GM23338 (cell line): ENCODE measurements around the gene ZRANB2.

ENCODE experiments used
- CREB1 ChIP-seq: fragments of 250-450 bp; sonication (Bioruptor Pico); IDR thresholded peaks from 2 replicates; pipeline ENCODE4 v1.5.0; 2020; ENCODE audit warnings: low read depth, mild to moderate bottlenecking, moderate library complexity
- CTCF ChIP-seq, 2 experiments: fragments of 200-600 bp in 1 of 2; sonication (generic) in 1 of 2; conservative IDR thresholded peaks; 2 replicates each; pipeline versions ENCODE4 v1.5.1 to v1.6.1; 2016 to 2017; ENCODE audit warnings: antibody characterized with exemption in 2 of 2, low read depth in 2 of 2, mild to moderate bottlenecking in 2 of 2, moderate library complexity in 1 of 2
- EZH2 ChIP-seq: fragments of 200-600 bp; sonication (generic); IDR thresholded peaks from one replicate; pipeline ENCODE4 v1.8.0; 2017; ENCODE audit warnings: antibody characterized with exemption, mild to moderate bottlenecking, low read depth; ENCODE audit not compliant: unreplicated experiment
- EZH2phosphoT487 ChIP-seq: fragments of 200-600 bp; sonication (generic); IDR thresholded peaks from one replicate; pipeline ENCODE4 v1.8.1; 2018; ENCODE audit warnings: antibody characterized with exemption; ENCODE audit not compliant: unreplicated experiment
- JUNB ChIP-seq: IDR thresholded peaks from one replicate; pipeline ENCODE4 v1.6.1; 2016; ENCODE audit warnings: antibody characterized with exemption; ENCODE audit not compliant: unreplicated experiment
- NANOG ChIP-seq: IDR thresholded peaks from 2 replicates; pipeline ENCODE4 v1.6.1; 2016; ENCODE audit warnings: antibody characterized with exemption, borderline replicate concordance
- POLR2AphosphoS5 ChIP-seq: IDR thresholded peaks from 2 replicates; pipeline ENCODE4 v1.6.1; 2016; ENCODE audit warnings: antibody characterized with exemption, low read depth
- REST ChIP-seq: IDR thresholded peaks from one replicate; pipeline ENCODE4 v1.6.1; 2018; ENCODE audit warnings: antibody characterized with exemption; ENCODE audit not compliant: unreplicated experiment
- ZNF114 ChIP-seq: fragments of 250-450 bp; sonication (Bioruptor Pico); IDR thresholded peaks from 2 replicates; pipeline ENCODE4 v1.5.0; 2020; ENCODE audit warnings: mild to moderate bottlenecking, moderate library complexity
- ZNF331 ChIP-seq: fragments of 250-450 bp; sonication (Bioruptor Pico); IDR thresholded peaks from 2 replicates; pipeline ENCODE4 v1.5.0; 2020; ENCODE audit warnings: low read depth, mild to moderate bottlenecking, moderate library complexity

- TF ChIP-seq EZH2 (no peak), POLR2AphosphoS5 (no peak), CTCF (conservative IDR thresholded peaks at IDR 0.05; ENCODE audit: low read depth in 2 of 2) (no peak), NANOG (no peak), REST (no peak), EZH2phosphoT487 (no peak), CREB1 (CRISPR knock-in tag) (no peak), JUNB (no peak), ZNF114 (no peak), ZNF331 (no peak)
Measured at GRCh38 chr1:71039661-71040262, 41.1 kb downstream of the ZRANB2 start.
